ENCODE data around the gene CYCS.

Gene CYCS

GRCh38 chr7:25125137-25125946, at the start of gene CYCS:
Gene CYCS (minus strand): TSS chr7:25125260. CDS start chr7:25124119, 1,141 bp downstream.
- DNase-seq (ENCODE audit: low read depth): peak; percentile 99

- no peak for DNase-seq (ENCODE audit: low read depth)
Observed at GRCh38 chr7:25173184-25173583, 48.1 kb upstream of the CYCS start.

GRCh38 chr7:25171516-25171915, 46.5 kb upstream of the CYCS start:
- DNase-seq (ENCODE audit: low read depth): no peak

- DNase-seq (ENCODE audit: low read depth): peak; percentile 7
Observed at GRCh38 chr7:25171071-25171470, 46.0 kb upstream of the CYCS start.

GRCh38 chr7:25169683-25170082, 44.6 kb upstream of the CYCS start:
- DNase-seq (ENCODE audit: low read depth): no peak

GRCh38 chr7:25168145-25168544, 43.1 kb upstream of the CYCS start:
- DNase-seq (ENCODE audit: low read depth): no peak

DNA sequence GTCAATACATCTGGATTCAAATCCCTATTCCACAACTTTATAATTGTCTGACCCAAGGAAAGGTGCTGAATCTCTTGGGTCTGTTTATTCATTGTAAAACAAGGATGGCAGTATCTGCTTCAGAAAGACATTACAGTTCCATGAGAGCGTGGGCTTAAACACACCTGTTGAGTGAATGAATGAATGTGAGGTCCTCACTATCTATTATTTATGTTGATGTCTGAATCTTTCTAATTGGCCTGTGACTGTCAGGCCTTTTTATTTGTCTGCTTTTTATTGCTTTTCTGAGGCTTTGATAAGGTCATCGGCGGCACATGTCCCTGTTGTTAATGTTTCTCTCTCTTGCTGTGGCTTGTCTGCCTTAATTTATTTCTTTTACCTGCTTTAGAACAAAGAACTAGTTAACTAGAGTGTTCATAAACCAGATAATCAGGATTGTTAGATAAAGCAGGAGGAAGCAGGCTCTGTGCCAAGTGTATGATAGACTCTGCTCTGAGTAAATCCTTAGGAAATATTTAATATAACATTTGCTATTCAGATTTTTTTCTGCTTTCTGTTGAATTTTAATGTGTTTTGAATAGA, 42.3 kb upstream of the CYCS start:
- DNase-seq (ENCODE audit: low read depth): no peak

GRCh38 chr7:25159983-25160596, 35.0 kb upstream of the CYCS start:
- DNase-seq (ENCODE audit: low read depth): peak; percentile 41

DNA sequence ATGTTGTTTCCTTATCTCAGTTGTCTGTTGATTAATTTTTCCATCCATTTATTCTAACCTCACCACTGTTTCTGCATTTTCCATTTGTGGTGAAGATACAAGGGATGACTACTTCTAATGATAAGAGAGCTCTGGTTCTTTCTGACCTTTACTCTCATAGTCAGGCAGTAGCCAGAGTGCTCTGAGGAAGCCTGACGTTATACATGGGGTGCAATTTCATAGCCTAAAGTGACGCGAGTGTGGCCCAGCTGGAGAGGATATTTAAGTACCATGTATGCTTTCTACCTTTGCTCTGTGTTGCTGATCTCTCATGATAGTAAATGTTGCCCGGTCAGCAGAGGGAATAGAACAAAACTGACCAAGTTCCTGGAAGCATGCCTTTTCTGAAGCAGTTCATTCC, 33.9 kb upstream of the CYCS start:
- peak; percentile 11 for DNase-seq (ENCODE audit: low read depth)

GRCh38 chr7:25151773-25152172, 26.7 kb upstream of the CYCS start:
- DNase-seq (ENCODE audit: low read depth): no peak

- no peak for DNase-seq (ENCODE audit: low read depth)
Observed at GRCh38 chr7:25149836-25150235, 24.8 kb upstream of the CYCS start.

DNA sequence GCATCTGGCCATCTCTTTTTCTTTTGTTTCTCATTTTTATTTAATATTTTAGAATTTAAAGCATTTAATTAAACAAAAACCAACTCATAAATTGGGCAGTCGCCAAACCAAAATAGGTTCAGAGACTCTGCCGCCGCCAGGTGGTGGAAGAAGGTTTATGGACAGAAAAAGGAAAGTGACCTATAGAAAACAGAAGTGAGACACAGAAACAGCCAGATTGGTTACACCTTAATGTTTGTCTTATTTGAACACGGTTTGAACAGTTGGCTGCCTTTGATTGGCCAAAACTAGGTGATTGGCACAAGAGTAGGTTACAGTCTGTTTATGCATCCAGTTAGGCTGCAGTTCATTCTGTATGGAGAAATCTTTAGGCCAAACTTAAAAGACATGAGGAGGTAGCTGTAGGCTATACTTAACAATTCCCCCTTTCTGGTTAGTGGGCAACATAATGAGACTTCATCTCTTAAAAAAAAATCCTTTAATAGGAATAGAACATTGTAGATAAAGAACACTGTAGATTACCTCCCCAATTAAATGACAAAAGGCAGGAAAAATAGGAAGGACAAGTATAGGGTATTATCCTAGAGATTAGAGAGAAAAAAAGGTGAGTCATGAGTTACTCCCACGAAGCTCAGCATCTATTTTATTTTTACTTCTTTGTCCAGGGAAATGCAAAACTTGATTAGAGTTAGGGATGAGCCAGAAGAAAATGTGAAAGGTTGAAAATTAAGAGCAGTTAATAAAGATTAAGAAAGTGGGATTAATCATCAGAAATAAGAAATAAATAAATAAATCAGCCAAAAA, 23.9 kb upstream of the CYCS start:
- peak; percentile 19 for DNase-seq (ENCODE audit: low read depth)

GRCh38 chr7:25143763-25144162, 18.7 kb upstream of the CYCS start:
- DNase-seq (ENCODE audit: low read depth): no peak

DNA sequence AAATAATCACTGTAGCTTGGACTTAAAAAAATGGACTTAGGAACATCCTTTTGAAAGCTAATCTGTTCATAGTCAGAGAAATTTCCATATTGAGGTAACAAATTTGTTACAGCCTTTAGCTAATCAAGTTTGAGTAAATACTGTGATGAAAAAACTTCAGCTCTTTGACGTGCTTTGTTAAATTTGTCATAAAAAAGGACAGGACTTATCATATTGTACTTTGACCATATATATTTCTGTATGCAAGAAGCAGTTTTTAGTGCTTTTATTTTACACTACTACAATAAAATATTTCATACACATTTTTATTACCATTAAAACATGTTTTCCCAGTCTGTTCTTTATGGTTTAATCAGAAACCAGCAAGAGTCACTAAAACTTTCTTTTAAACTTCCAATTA, 14.5 kb upstream of the CYCS start:
- DNase-seq (ENCODE audit: low read depth): no peak

- no peak for DNase-seq (ENCODE audit: low read depth)
Observed at GRCh38 chr7:25134358-25135010, 9.4 kb upstream of the CYCS start.

GRCh38 chr7:25132430-25132829, 7.4 kb upstream of the CYCS start:
- no peak for DNase-seq (ENCODE audit: low read depth)

- DNase-seq (ENCODE audit: low read depth): no peak
Observed at GRCh38 chr7:25126751-25127150, 1.7 kb upstream of the CYCS start.

GRCh38 chr7:25124465-25125136, 459 bp downstream of the CYCS start:
- peak; percentile 23 for DNase-seq (ENCODE audit: low read depth)

GRCh38 chr7:25122373-25122772, 2.7 kb downstream of the CYCS start:
- DNase-seq (ENCODE audit: low read depth): peak; percentile 55

GRCh38 chr7:25121599-25121998, 3.5 kb downstream of the CYCS start:
- no peak for DNase-seq (ENCODE audit: low read depth)

DNA sequence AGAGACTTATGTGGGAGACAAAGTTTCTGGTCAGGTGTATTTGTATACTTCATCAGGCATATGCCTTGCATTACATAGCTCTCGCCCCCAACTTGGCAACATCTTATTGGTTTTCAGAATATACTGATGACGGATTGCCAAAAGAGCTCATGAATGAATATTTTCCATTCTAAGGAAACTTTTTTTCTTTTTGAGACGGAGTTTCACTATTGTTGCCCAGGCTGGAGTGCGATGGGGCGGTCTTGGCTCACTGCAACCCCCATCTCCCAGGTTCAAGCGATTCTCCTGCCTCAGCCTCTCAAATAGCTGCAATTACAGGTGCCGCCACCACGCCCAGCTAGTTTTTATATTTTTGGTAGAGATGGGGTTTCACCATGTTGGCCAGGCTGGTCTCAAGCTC, 6.0 kb downstream of the CYCS start:
- DNase-seq (ENCODE audit: low read depth): no peak

Measured in amniotic epithelial cell (primary cell).